AG20443 (cell line): ENCODE measurements around the gene CAPN14.
"Not testable (repeated sequence)": the region's sequence is repeated elsewhere in the genome, so short reads cannot be mapped to it uniquely, and the experiment has no call there.

Source experiments
- DNase-seq: peaks from one replicate; pipeline ENCODE4 v3.0.0; 2012; ENCODE audit warnings: low spot score, mixed read lengths

The CAPN14 gene

GRCh38 chr2:31197166-31197565 is 20.1 kb downstream of the CAPN14 start:
- DNase-seq: no peak

GRCh38 chr2:31196622-31197021 is 20.7 kb downstream of the CAPN14 start:
- DNase-seq: no peak

GRCh38 chr2:31193806-31194205 is 23.5 kb downstream of the CAPN14 start:
- DNase-seq: no peak

DNA sequence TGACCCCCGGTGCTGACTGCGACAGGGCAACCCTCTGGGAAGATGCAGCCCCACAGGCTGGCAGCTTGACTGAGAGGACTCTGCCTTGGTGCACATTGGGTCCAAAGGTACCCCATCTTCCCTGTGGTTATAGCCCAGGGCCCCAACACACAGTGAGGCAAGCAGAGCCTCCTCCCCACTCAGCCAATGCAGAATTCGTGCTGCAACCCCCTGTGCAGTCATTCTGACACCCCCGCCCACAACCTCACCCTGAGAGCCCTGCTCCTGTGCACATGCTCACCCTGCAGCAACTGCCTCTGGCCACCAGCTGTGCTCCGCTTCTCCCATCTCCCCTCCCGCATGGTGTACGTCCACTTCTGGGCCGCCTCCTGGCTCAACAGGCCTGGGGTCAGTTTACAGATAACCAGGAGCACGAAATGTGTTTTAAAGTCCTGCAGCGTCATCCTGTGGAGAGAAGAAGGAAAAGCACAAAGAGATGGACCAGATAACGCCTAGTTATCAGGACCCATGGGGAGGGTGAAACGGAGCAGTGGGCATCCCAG is 24.4 kb downstream of the CAPN14 start:
- no peak for DNase-seq

DNA sequence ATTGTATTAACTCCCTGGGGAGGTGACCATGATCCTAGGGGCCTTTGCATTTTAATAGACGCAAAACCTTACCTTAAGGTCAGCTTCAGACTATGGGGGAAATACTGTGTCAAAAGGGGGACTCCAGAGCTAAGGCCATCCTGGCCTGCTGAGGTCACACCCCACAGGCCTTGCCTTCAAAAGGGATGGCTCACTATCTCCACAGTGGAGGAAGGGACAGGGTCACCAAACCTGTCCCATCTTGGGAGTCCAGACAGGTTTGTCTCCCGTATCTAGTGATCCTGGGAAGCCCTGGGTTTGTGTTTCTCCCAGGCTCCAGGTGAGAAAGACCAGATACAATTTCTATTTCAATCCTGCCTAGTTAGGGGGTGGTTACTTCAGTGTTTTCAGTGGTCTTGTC is 24.9 kb downstream of the CAPN14 start:
- no peak for DNase-seq

GRCh38 chr2:31191931-31192330 is 25.4 kb downstream of the CAPN14 start:
- DNase-seq: no peak

- DNase-seq: no peak
These were observed 27.1 kb downstream of the CAPN14 start for GRCh38 chr2:31190188-31190587.

GRCh38 chr2:31189141-31189540 is 28.2 kb downstream of the CAPN14 start:
- DNase-seq: no peak

GRCh38 chr2:31188131-31188530 is 29.2 kb downstream of the CAPN14 start:
- no peak for DNase-seq

DNA sequence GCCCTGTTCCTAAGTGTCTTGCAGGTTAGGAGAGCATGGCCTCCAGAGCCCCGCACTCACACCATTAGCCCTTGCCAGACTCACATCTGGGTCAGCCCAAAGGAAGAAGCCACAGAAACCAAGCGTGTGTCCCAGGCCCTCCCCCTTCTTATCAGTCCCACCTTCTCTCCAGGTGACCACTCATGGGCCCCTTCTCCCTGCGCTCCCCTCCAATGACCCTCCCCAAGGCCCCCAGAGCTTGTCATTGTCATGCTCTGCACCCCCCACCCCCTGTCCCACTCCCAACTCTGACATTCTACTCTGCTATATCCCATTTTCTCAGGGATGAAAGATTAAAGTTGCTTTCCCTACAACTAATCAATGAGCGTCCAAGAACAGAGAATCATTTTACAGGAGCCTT is 30.1 kb downstream of the CAPN14 start:
- no peak for DNase-seq

DNA sequence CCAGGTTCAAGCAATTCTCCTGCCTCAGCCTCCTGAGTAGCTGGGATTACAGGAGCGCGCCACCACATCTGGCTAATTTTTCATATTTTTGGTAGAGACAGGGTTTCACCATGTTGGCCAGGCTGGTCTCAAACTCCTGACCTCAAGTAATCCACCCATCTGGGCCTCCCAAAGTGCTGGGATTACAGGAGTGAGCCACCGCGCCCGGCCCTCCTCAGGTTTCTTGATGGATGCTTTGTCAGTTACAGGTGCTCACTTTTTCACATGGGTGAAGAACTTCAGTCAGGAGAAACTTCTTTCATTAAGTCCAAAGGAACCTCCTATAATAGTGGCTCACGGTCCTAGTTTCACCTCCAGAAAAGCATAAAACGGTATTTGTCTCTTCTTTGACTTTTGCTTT is 33.3 kb downstream of the CAPN14 start:
- not testable (repeated sequence) for DNase-seq

- no peak for DNase-seq
These were observed 40.6 kb downstream of the CAPN14 start for GRCh38 chr2:31176742-31177141.

DNA sequence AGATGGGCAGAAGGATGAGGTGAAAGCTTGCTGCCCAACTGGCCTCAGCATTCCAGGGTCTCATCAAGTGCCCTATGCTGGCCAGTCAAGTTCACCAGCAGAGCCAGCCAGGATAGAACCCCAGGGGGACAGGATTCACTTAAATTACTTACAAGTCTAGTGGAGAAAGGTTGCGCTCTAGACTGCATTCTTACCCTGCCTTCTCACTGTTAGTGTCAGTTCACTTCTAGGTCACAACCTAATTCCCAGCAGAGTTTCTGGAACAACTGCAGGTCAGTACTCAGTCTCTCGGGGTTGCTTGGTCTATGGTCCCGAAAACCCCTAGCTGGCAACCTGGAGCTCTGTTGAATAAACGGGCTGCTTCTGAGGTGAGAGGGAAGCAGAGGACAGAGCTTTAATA is 46.2 kb downstream of the CAPN14 start:
- DNase-seq: no peak

GRCh38 chr2:31170071-31170698 is 47.1 kb downstream of the CAPN14 start:
- DNase-seq: peak; percentile 88

DNA sequence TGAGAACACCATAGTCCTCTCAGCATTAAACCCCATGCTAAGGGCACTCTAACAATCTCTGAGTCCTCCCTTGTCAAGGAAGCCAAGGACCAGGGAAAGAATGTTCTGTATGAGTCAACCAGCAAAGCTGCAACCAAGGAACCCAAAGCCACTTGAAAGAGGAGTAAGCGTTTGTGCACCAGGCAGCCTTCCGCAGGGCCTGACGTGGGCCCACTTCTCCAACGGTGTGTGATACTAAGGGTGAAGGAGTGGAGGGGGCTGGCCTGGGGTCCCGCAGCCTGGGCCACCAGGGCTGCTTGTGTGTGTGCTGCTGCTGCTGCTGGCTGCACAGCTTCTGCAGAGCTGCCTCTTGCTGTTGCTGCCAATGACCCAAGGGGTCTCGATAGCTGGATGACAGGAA is 49.0 kb downstream of the CAPN14 start:
- peak; percentile 27 for DNase-seq

GRCh38 chr2:31166925-31167324 is 50.4 kb downstream of the CAPN14 start:
- DNase-seq: no peak

DNA sequence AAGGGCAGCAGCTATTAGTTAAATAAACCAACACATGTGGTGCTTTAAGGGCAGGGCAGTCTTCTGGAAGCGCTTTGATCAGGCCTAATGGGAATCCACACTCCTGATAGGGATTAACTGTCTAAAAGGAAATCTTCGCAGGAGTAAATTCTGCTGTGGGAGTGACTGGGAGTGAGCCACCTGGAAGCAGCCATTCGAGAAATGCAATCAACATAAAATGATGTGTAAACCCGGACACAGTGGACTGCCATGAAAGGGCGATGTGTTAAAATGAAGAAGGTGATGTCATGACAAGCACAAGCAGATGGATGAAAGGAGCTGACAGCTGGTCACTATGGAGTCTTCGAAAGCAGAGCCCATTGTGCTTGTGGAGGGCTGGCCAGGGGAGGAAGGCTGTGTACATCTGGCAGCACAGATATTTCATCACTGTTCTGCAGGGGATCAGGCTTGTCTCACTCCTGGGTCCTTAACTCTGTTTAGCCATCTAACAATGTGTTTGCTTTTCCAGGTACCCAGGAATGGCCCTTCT is 54.2 kb downstream of the CAPN14 start:
- DNase-seq: no peak

GRCh38 chr2:31161637-31162036 is 55.7 kb downstream of the CAPN14 start:
- DNase-seq: no peak

DNA sequence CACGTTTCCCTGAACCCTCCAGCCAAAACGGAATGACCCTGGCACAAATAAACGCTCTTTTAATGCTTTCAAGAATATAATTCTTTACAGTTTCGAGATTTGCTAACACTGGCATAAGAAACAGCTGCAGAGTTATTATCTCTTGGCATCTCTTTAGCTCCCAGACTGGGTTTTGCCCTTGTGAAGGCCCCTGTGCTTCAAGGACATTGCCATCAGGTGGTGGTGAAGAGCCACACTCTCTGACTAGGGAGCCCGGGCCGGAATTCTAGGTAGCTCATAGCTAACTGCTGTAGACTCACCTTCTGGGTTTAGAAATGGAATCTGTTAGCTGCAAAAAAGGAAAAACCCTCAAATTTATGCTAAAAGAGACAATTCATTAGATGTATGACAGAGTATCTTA is 65.8 kb downstream of the CAPN14 start:
- DNase-seq: no peak

DNA sequence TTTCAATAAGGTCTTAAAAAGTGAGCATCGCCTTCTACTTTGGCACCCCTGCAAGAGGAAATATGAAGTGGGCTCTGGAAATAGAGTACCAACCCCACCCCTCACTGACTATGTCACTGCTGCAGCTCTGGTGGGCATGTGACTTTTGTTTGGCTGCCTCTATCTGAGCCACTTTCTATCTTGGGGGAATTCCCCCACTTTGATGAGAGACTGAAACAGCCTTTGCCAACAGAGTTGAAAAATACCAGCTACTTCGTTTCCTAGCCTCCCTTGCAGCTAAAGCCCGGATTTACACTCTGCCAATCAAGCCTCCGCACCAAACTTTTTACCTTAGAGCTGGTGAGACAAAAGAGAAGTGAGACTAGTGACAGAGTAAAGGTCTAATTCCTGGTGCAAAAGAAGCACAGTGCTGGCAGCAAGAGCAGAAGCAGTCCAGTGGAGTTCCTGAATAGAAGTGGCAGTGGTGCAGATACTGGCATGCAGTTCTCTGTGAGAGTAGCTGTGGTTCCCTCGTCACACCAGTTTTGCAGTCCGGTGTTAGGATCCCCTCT is 67.1 kb downstream of the CAPN14 start:
- no peak for DNase-seq

GRCh38 chr2:31148514-31148913 is 68.8 kb downstream of the CAPN14 start:
- no peak for DNase-seq

DNA sequence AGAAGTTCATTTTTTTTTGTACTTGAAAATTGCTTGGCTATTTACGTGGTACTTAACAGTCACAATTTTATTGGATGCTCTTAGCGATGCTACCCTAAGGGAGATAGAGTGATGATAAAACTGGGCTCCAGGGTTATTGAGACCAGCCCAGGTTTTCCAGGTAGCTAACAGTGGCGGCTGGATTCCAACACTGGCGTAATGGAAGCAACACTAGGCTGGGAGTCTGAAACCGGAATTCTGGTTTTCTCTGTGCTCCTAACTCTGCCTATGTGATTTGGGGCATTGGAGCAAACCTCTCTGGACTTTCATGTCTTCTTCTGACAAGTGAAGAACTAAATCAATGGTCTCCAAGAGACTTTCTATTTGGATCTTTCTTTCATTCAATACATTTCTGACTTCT is 69.7 kb downstream of the CAPN14 start:
- DNase-seq: no peak

DNA sequence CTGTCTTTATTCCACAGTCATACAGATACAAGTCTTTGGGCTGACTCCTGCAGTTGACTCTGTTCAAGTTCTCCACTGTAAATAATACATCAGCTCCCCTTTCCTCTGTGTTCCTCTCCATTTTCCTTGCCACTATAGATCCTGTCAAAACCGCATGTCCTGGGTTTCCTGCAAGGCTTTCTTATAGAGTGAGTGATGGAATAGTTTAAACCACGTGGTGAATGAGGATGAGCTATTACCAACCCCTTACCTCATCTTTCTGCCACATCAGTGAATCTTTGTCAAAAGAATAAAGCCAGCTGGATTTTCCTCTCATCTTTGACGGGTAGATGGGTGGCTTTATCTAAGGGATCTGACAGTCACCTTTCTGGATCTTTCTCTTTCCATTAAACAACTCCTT is 75.2 kb downstream of the CAPN14 start:
- DNase-seq: no peak
